CD4-positive, CD25-positive, alpha-beta regulatory T cell (primary cell): Measurements from ENCODE around the gene PRKCB. TPM values are rescaled to one million over a fixed set of nuclear protein-coding genes. Genes with fewer than 3 reads are reported as not detected.
"Not testable (repeated sequence)": the region's sequence is repeated elsewhere in the genome, so short reads cannot be mapped to it uniquely, and the experiment has no call there.

Experiments
- ATAC-seq, 2 donors: fragments of 150-1000 bp; cut with Tn5 transposase; one replicate each; pipeline ENCODE4 v1.10.0; 2021; ENCODE audit warnings: low read depth in 2 of 2, moderate number of reproducible peaks in 2 of 2, moderate library complexity in 1 of 2
- DNase-seq, 3 donors: peaks; one replicate each; pipeline versions ENCODE4 v3.0.0 to v3.0.0-alpha.2; 2012 to 2022; ENCODE audit warnings: mixed read lengths in 1 of 3
- H3K27ac ChIP-seq: one replicate; pipeline ENCODE4 v1.7.0; 2013; ENCODE audit warnings: mild to moderate bottlenecking, low read length; ENCODE audit not compliant: insufficient read depth, poor library complexity, severe bottlenecking
- H3K27me3 ChIP-seq: one replicate; pipeline ENCODE4 v1.7.0; 2013; ENCODE audit warnings: low read length; ENCODE audit not compliant: control insufficient read depth, insufficient read depth
- H3K36me3 ChIP-seq: one replicate; pipeline ENCODE4 v1.7.0; 2013; ENCODE audit warnings: mild to moderate bottlenecking, low read length, moderate library complexity; ENCODE audit not compliant: control insufficient read depth, insufficient read depth
- H3K4me1 ChIP-seq: 2 replicates; pipeline ENCODE4 v1.7.0; 2013; ENCODE audit warnings: mild to moderate bottlenecking, low read length; ENCODE audit not compliant: insufficient read depth, control insufficient read depth, poor library complexity, severe bottlenecking
- H3K4me3 ChIP-seq: one replicate; pipeline ENCODE4 v1.7.0; 2013; ENCODE audit warnings: low read depth, mild to moderate bottlenecking, low read length, moderate library complexity
- H3K9me3 ChIP-seq, 2 experiments: 1 replicate in 1 of 2; 2 replicates in 1 of 2; pipeline ENCODE4 v1.7.0; 2013; ENCODE audit warnings: low read length in 2 of 2, mild to moderate bottlenecking in 1 of 2, moderate library complexity in 1 of 2; ENCODE audit not compliant: control insufficient read depth in 2 of 2
- H3K27ac Mint-ChIP-seq, 3 donors: one replicate each; pipeline ENCODE4 v1.8.0; 2020 to 2022; ENCODE audit warnings: mild to moderate bottlenecking in 3 of 3, mixed read lengths in 3 of 3, moderate library complexity in 2 of 3
- H3K27me3 Mint-ChIP-seq: one replicate; pipeline ENCODE4 v1.8.0; 2022; ENCODE audit warnings: mild to moderate bottlenecking, mixed read lengths
- H3K36me3 Mint-ChIP-seq: one replicate; pipeline ENCODE4 v1.8.0; 2020; ENCODE audit warnings: mixed read lengths
- H3K4me1 Mint-ChIP-seq, 4 donors: one replicate each; pipeline ENCODE4 v1.8.0; 2020 to 2022; ENCODE audit warnings: mixed read lengths in 4 of 4, mild to moderate bottlenecking in 1 of 4
- H3K4me3 Mint-ChIP-seq, 4 donors: one replicate each; pipeline ENCODE4 v1.8.0; 2020 to 2022; ENCODE audit warnings: mild to moderate bottlenecking in 4 of 4, mixed read lengths in 4 of 4, moderate library complexity in 3 of 4
- H3K9me3 Mint-ChIP-seq, 7 donors: one replicate each; pipeline ENCODE4 v1.8.0; 2020 to 2022; ENCODE audit warnings: mixed read lengths in 7 of 7, mild to moderate bottlenecking in 3 of 7, moderate library complexity in 2 of 7
- polyA plus RNA-seq, 4 donors: library from polyadenylated mRNA; unstranded; fragments of 300-500 nt; fragmentation: Illumina TruSeq; gene quantifications; one replicate each; pipeline ENCODE4 v1.2.3, GENCODE V29; 2021
- total RNA-seq: library from RNA; stranded (reverse); gene quantifications from one replicate; pipeline ENCODE4 v1.2.3, GENCODE V29; 2022

The PRKCB gene
- total and polyA plus RNA-seq, 5 donors from 2014 or later, result 37.4 to 83.1 (median 50.5) TPM

GRCh38 chr16:24108090-24108489 lies 272.3 kb downstream of the PRKCB start:
- not testable (repeated sequence) for H3K4me3 ChIP-seq, ATAC-seq, H3K27me3 Mint-ChIP-seq, H3K27me3 ChIP-seq, H3K9me3 ChIP-seq, H3K27ac ChIP-seq, DNase-seq, H3K4me3 Mint-ChIP-seq, H3K27ac Mint-ChIP-seq, H3K4me1 ChIP-seq, H3K9me3 Mint-ChIP-seq, H3K4me1 Mint-ChIP-seq
- peaks cover 44% of the 10 kb centered on the region for H3K36me3 Mint-ChIP-seq
- H3K36me3 ChIP-seq, result peaks cover 14% of the 10 kb centered on the region

- H3K27ac Mint-ChIP-seq, result peak overlapping the region in 1 of 3 donors; percentile 38
- no peak overlapping the region for H3K4me3 ChIP-seq
- H3K36me3 ChIP-seq, result peaks cover 25% of the 10 kb centered on the region
- no peaks in the 10 kb centered on the region for H3K4me1 ChIP-seq
- no peak overlapping the region for H3K27ac ChIP-seq
- no peaks in the 10 kb centered on the region for H3K9me3 ChIP-seq
- H3K4me1 Mint-ChIP-seq, result peaks cover 0 to 2% (median 0%) of the 10 kb centered on the region in 4 donors
- peaks cover 44% of the 10 kb centered on the region for H3K36me3 Mint-ChIP-seq
- no peaks in the 10 kb centered on the region for H3K27me3 ChIP-seq
- ATAC-seq (no peak), DNase-seq (no peak)
- no peaks in the 10 kb centered on the region for H3K27me3 Mint-ChIP-seq
- no peak overlapping the region for H3K4me3 Mint-ChIP-seq
- peaks cover 0 to 3% (median 0%) of the 10 kb centered on the region in 7 donors for H3K9me3 Mint-ChIP-seq
Observed at GRCh38 chr16:24111724-24112302, 276.0 kb downstream of the PRKCB start.

GRCh38 chr16:24113115-24113745 lies 277.4 kb downstream of the PRKCB start:
- ATAC-seq, result no peak
- no peak for DNase-seq
- no peaks in the 10 kb centered on the region for H3K4me1 ChIP-seq
- Mint-ChIP-seq H3K27me3 (no peaks in the 10 kb centered on the region), H3K4me1 (peaks cover 0 to 2% (median 0%) of the 10 kb centered on the region in 4 donors), H3K27ac (no peak overlapping the region), H3K36me3 (peaks cover 39% of the 10 kb centered on the region), H3K4me3 (no peak overlapping the region), H3K9me3 (peaks cover 0 to 3% (median 0%) of the 10 kb centered on the region in 7 donors)
- no peak overlapping the region for H3K4me3 ChIP-seq
- peaks cover 30% of the 10 kb centered on the region for H3K36me3 ChIP-seq
- no peaks in the 10 kb centered on the region for H3K27me3 ChIP-seq
- H3K27ac ChIP-seq, result no peak overlapping the region
- H3K9me3 ChIP-seq, result no peaks in the 10 kb centered on the region

- Mint-ChIP-seq H3K4me1 (peaks cover 0 to 3% (median 0%) of the 10 kb centered on the region in 4 donors), H3K27ac (no peak overlapping the region), H3K9me3 (peaks cover 0 to 3% (median 0%) of the 10 kb centered on the region in 7 donors), H3K36me3 (peaks cover 46% of the 10 kb centered on the region), H3K4me3 (peak overlapping the region in 1 of 4 donors; percentile 30), H3K27me3 (no peaks in the 10 kb centered on the region)
- Histone ChIP-seq H3K9me3 (no peaks in the 10 kb centered on the region), H3K27ac (no peak overlapping the region), H3K36me3 (peaks cover 34% of the 10 kb centered on the region), H3K4me1 (no peaks in the 10 kb centered on the region), H3K27me3 (no peaks in the 10 kb centered on the region), H3K4me3 (no peak overlapping the region)
- no peak for ATAC-seq
- DNase-seq, result peak in 1 of 3 donors; percentile 31
Observed at GRCh38 chr16:24114876-24115275, 279.1 kb downstream of the PRKCB start.

GRCh38 chr16:24116046-24116776 lies 280.4 kb downstream of the PRKCB start:
- Mint-ChIP-seq H3K9me3 (peaks cover 0 to 3% (median 0%) of the 10 kb centered on the region in 7 donors), H3K4me3 (no peak overlapping the region), H3K36me3 (peaks cover 57% of the 10 kb centered on the region), H3K4me1 (peaks cover 0 to 8% (median 0%) of the 10 kb centered on the region in 4 donors), H3K27ac (peak overlapping the region in 1 of 3 donors; percentile 32), H3K27me3 (no peaks in the 10 kb centered on the region)
- ATAC-seq (no peak), DNase-seq (peak in 1 of 3 donors; percentile 5)
- Histone ChIP-seq H3K4me3 (no peak overlapping the region), H3K27me3 (no peaks in the 10 kb centered on the region), H3K4me1 (no peaks in the 10 kb centered on the region), H3K9me3 (no peaks in the 10 kb centered on the region), H3K27ac (no peak overlapping the region), H3K36me3 (peaks cover 34% of the 10 kb centered on the region)

- Histone ChIP-seq H3K4me1 (no peaks in the 10 kb centered on the region), H3K36me3 (peaks cover 34% of the 10 kb centered on the region), H3K27me3 (no peaks in the 10 kb centered on the region), H3K4me3 (no peak overlapping the region), H3K27ac (no peak overlapping the region), H3K9me3 (no peaks in the 10 kb centered on the region)
- Mint-ChIP-seq H3K27me3 (no peaks in the 10 kb centered on the region), H3K36me3 (peaks cover 57% of the 10 kb centered on the region), H3K4me1 (peaks cover 0 to 8% (median 2%) of the 10 kb centered on the region in 4 donors), H3K4me3 (no peak overlapping the region), H3K27ac (no peak overlapping the region), H3K9me3 (peaks cover 0 to 4% (median 2%) of the 10 kb centered on the region in 7 donors)
- ATAC-seq, result no peak
- DNase-seq, result no peak
Observed at GRCh38 chr16:24116989-24117388, 281.2 kb downstream of the PRKCB start.

- Histone ChIP-seq H3K27ac (no peak overlapping the region), H3K4me3 (no peak overlapping the region), H3K9me3 (no peaks in the 10 kb centered on the region), H3K36me3 (peaks cover 32% of the 10 kb centered on the region), H3K4me1 (no peaks in the 10 kb centered on the region), H3K27me3 (no peaks in the 10 kb centered on the region)
- Mint-ChIP-seq H3K4me3 (no peak overlapping the region), H3K4me1 (peaks cover 0 to 7% (median 3%) of the 10 kb centered on the region in 4 donors), H3K9me3 (peaks cover 0 to 5% (median 2%) of the 10 kb centered on the region in 7 donors), H3K27ac (peak overlapping the region in 1 of 3 donors; percentile 14), H3K36me3 (peaks cover 53% of the 10 kb centered on the region), H3K27me3 (no peaks in the 10 kb centered on the region)
- no peak for DNase-seq
- no peak for ATAC-seq
Observed at GRCh38 chr16:24117680-24118079, 281.9 kb downstream of the PRKCB start.
